ENCODE results near the gene SPDYE6.
"Not testable (repeated sequence)": the region's sequence is repeated elsewhere in the genome, so short reads cannot be mapped to it uniquely, and the experiment has no call there.

Gene SPDYE6

DNA sequence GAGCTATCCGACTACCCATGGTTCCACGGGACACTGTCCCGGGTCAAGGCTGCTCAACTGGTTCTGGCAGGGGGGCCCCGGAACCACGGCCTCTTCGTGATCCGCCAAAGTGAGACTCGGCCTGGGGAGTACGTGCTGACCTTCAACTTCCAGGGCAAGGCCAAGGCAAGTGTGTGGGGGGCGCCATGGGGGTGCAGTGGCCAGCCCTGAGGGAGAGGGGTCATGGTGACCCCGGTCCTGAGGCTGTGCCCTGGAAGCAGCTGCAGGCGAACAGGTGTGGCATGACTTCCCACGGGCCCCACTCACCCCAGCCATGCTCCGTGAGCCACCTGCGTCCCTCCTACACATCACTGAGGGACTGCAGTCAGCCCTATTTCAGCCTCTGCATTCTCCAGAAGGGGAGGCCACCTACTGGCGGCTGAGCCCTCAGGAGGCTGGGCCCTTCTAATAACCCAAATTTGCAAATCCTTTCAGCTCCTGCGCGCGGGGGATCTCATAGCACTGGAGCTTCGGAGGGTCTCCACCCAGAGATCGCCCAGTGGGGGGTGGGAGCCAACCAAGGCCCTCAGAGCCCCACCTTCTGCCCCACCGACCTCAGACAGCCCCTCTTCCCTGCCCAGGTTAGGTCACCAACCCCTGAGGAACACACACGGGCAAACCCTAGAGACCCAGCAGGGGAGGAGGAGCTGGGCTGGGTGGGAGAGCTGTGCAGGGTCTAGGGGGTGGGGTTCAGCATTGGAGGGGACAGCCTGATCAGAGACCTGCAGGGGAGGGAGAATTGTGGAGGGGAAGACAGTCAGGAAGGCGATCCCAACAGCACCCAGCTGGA is 38.8 kb downstream of the SPDYE6 start:
- DNase-seq (ENCODE audit: low read depth) = no peak

DNA sequence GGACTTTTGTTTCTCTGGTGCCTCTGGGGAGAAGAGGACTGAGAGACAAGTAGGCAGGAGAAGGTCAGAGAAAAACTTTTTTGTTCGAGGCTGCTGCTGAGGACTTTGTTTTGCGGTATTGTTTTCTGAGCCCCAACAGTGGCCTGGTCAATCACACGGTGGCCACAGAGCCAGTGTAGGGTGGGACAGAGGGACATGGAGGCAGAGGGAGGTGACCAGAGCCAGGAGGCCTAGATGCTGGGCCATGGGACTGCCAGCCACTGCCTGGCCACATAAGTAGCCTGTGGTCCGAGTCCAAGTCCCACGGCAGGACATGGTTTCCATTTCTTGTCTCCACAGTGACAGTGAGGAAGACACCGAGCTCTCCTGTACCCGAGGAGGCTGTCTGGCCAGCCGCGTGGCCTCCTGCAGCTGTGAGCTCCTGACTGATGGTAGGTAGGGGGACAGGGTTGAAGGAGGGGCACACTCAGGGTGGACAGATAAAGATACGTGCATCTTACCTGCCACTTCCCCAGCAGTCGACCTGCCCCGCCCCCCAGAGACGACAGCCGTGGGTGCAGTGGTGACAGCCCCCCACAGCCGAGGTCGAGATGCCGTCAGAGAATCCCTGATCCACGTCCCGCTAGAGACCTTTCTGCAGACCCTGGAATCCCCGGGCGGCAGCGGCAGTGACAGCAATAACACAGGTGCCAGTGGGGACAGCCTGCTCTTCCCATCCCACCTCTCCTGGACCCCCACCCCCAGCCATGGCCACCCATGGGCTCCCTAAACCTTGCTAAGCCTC is 42.1 kb downstream of the SPDYE6 start:
- no peak for DNase-seq (ENCODE audit: low read depth)

DNA sequence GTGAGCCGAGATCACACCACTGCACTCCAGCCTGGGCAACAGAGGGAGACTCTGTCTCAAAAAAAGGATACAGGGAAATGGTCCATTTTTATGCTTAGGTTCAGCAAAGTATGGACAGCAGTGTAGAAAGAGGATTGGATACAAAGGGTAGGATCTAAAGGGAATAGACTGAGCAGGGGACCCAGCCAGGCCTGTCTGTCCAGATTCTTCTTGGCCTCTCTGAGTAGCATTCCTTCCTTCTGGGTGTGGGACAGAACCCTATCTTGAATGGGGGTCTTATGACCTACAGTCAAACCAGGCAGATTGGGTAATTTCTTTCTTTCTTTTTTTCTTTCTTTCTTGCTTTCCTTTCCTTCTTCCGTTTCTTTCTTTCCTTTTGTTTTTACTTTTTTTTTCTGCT is 43.9 kb downstream of the SPDYE6 start:
- DNase-seq (ENCODE audit: low read depth) = no peak

DNA sequence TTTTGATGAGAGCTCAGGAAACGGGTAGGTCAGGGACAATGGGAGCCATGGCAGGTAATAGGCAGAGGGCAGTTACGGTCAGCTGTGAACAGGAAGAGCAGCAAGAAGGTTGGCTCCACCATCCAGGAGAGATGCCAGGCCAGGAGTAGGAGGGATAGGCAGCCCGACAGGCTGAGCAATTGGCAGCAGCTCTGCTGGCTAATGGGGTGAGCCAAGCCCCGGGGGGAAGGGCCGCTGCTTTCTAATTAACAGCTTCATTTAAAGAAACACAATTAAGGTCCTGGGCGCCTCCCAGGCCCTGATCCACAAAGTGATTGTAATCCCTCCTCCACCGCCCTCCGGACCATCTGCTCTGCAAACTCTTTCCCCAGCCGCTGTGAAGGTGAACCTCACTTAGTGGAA is 45.8 kb downstream of the SPDYE6 start:
- DNase-seq (ENCODE audit: low read depth) = no peak

DNA sequence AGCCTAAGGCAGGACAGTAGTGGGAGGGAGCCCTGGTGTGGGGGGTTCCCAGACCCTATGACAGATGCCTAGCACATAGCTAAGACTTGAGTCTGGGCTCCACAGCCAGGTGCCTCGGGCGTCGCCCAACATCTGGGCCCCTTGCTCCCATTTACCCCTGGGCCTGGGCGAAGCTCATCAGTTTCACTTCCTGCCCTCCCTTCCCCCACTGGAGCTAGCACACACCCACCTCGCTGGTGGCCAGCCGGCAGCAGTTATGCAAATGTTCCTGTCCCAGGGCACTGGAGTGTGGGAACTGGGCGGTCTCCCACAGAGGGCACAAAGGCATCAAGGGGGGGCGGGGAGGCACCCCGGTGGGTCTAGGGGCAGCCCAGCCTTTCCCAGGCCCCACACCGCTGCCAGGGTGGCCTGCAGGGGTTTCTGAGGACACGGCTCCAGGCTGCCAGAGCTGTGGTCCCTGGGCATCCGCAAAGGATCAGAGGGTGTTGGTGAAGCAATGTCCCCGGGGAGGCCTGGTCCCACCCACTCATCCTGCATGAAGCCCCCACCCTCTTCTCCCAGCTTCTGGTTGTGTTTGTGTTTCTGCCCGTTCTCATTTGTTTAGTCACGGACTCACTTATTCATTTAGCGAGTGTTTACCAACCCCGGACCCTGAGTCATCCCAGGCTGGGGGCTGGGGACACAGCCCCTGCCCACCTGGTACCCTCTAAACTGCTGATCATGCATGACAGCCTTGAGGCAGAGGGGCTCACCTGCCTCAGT is 49.1 kb downstream of the SPDYE6 start:
- DNase-seq (ENCODE audit: low read depth) = no peak

DNA sequence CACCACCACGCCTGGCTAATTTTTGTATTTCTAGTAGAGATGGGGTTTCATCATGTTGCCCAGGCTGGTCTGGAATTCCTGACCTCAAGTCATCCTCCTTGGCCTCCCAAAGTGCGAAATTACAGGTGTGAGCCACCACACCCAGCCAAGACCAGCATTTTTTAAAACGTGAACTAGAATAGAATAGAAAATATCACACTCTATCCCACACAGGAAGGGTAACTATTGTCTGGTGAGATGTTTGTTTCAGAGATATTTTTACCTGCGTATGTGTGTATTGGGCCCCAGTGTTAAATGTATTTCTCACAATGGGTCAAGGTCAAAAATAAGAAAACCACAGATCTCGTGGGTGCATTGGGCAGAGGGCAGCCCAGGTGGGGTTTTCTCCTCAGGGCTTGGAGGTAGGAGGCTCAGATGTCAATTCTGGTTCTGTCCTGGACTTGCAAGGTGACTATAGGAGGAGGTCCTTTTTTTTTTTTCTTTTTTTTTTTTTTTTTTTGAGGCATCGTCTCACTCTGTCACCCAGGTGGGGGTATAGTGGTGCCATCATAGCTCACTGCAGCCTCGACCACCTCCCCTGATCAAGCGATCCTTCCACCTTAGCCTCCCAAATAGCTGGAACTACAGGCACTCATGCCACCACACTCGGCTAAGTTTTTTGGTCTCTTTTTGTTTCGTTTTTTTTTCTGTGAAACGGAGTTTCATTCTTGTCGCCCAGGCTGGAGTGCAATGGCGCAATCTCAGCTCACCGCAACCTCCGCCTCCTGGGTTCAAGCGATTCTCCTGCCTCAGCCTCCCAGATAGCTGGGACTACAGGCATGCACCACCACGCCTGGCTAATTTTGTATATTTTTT is 50.6 kb downstream of the SPDYE6 start:
- DNase-seq (ENCODE audit: low read depth) = no peak

DNA sequence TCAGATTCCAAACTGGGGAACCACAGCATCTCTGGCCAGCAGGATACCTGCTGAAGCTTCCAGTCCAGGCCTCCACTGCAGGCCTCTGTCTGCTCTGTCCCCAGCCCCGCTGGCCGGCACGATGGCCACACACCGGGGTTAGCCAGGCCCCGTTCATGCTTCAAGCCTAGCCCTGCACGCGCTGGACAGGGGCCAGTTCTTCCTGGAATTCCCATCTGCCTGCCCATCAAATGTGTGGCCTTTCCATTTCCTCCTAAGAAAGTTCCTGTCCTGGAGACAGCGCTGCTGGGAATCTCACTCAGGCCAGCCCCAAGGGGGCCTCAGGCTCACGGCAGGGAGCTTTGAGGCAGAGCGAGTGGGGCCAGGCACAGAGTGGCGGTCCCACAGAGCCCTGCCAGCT is 51.6 kb downstream of the SPDYE6 start:
- no peak for DNase-seq (ENCODE audit: low read depth)

DNA sequence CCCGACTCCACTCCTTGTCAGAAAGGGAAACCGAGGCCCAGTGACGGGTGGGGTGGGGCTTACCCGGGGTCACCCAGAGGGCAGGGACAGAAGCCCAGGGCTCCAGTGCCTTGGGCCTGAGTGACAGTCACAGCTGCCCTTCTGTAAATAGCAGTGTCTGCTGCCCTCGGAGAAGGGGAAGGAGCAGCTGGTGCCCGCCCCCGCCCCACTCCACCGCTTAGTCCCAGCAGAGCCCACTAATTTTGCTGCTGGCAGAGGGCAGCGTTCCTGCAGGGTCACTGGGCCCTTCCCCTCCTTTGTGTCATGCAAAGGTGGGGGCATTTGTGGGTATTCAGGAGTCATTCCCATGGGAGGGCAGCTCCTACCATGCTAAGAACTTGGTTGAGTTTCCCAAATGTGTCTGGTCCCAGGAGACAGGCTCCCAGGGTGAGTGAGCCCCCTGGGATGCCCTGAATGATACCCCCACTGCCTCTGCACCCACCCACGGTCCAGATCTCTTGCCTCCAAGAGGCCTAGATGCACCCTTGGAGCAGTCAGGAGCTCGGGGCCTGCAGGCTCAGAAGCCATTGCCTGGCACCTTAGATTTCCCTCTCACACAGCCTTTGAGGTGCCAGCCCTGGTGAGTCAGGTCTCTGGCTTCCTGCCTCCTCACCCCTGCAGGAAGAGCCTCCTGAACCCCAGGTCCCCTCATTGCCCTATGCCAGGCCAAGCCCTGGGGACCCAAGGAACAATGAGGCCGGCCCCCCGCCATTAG is 52.4 kb downstream of the SPDYE6 start:
- DNase-seq (ENCODE audit: low read depth) = no peak

DNA sequence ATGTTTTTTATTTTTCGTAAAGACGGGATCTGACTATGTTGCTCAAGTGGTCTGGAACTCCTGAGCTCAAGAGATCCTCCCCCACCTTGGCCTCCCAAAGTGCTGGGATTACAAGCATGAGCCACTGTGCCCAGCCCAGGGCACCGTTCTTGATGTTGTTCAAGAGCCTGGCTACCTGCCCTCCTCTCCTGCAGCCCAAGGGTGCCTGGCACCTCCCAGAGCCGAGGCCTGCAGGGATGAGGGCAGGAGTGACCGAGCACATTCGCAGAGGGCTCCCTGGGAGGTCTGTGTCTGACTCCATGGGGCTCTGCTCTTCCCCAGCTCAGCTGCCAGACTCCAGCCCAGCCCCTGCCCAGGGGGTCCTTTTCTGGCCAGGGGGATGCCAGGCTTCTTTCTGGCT is 54.2 kb downstream of the SPDYE6 start:
- DNase-seq (ENCODE audit: low read depth) = no peak

DNA sequence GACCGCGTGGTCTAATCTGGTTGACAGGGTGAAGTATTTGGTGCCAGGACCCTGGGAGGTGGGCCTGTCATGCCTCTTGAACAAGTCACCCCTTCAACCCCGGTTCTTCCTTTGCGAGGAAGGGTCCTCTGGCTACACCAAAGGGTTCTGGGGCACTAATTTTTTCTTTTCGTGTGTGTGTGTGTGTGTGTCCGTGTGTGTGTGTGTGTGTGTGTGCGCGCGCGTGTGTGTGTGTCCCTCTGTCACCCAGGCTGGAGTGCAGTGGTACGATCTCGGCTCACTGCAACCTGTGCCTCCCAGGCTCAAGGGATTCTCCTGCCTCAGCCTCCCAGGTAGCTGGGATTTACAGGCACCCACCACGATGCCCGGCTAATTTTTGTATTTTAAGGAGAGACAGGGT is 54.9 kb downstream of the SPDYE6 start:
- DNase-seq (ENCODE audit: low read depth) = not testable (repeated sequence)

DNA sequence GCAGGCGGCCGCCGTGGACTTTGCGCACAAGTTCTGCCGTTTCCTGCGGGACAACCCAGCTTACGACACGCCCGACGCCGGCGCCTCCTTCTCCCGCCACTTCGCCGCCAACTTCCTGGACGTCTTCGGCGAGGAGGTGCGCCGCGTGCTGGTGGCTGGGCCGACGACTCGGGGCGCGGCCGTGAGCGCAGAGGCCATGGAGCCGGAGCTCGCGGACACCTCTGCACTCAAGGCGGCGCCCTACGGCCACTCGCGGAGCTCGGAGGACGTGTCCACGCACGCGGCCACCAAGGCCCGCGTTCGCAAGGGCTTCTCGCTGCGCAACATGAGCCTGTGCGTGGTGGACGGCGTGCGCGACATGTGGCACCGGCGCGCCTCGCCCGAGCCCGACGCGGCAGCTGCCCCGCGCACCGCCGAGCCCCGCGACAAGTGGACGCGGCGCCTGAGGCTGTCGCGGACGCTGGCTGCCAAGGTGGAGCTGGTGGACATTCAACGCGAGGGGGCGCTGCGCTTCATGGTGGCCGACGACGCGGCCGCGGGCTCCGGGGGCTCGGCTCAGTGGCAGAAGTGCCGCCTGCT is 55.5 kb downstream of the SPDYE6 start:
- no peak for DNase-seq (ENCODE audit: low read depth)

DNA sequence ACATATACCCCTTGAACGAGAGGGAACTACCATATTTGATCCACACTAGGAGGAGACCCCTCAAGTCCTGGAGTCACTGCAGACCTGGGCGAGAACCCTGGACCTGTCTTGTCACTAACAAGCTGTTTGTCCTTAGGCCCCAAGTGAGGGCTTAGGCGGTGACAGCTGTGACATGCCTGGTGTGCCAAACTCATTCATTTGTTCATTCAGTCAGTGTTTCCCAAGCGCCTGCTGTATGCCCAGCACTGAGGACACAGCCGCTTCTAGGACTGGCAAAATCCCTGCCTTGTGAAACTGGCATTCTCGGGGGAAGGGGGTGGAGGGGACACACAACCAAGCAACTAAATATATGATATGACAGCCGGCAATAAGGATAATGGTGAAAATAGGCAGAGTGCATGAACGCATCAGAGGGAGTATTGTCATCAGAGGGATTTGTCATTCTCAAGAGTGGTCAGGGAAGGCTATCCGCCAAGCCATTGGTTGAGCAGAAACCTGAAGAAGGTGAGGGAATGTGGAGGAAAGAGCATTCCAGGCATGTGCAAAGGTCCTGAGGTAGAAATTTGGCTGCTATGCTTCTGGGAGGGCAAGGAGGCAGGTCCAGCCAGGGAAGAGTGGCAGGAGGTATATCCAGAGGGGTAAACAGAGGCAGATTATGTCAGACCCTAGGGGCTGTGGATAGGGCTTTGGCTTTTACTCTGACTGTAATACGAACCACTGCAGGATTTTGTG is 58.6 kb downstream of the SPDYE6 start:
- no peak for DNase-seq (ENCODE audit: low read depth)

DNA sequence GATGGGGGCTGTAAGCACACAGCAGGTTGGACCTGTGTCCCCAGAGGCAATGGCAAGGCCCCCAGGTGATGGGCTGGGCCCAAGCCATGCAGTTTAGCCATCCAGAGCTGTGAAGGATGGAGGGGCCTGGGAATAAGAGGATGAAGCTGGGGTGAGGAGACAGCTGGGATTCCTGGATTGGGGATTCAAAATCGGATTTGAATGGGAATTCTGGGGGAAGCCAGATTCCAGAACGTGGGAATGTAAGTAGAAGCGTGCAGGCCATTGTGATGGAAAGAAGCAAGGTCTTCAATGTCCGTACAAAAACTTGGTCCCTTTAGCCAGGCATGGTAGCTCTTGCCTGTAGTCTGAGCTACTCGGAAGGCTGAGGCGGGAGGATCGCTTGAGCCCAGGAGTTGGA is 59.7 kb downstream of the SPDYE6 start:
- no peak for DNase-seq (ENCODE audit: low read depth)

DNA sequence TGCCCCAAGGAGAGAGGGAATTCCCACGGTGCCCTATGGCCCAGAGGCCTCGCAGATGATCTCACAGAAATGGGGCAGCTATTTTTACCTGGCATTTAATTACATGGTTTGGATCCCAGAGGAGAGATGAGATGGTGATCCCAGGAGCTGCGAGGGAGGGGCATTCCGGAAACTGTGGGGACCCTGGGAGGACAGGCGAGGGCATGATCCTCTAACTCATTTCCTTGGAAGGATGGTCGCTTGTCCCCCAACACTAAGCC is 60.1 kb downstream of the SPDYE6 start:
- DNase-seq (ENCODE audit: low read depth) = no peak
